COLO829 (cell line): Measurements from ENCODE around the gene TMEM272.

Experiments used
- DNase-seq: peaks from one replicate; pipeline ENCODE4 v3.0.0; 2012; ENCODE audit warnings: low spot score

The TMEM272 gene

GRCh38 chr13:51844862-51845573 is at the start of gene TMEM272:
Gene TMEM272, minus strand, starts transcription at chr13:51845177. Its CDS starts 6,647 bp downstream, at chr13:51838530.
- DNase-seq, result peak; percentile 86

- no peak for DNase-seq
These were observed 49.3 kb upstream of the TMEM272 start for GRCh38 chr13:51894239-51894638.

- no peak for DNase-seq
These were observed 47.7 kb upstream of the TMEM272 start for GRCh38 chr13:51892657-51893056.

- DNase-seq, result no peak
These were observed 42.5 kb upstream of the TMEM272 start for GRCh38 chr13:51887468-51887867.

GRCh38 chr13:51885651-51886050 is 40.7 kb upstream of the TMEM272 start:
- no peak for DNase-seq

GRCh38 chr13:51883226-51883600 is 38.2 kb upstream of the TMEM272 start:
- no peak for DNase-seq

GRCh38 chr13:51882570-51883225 is 37.7 kb upstream of the TMEM272 start:
- no peak for DNase-seq

- no peak for DNase-seq
These were observed 36.3 kb upstream of the TMEM272 start for GRCh38 chr13:51881296-51881695.

GRCh38 chr13:51879133-51879532 is 34.2 kb upstream of the TMEM272 start:
- no peak for DNase-seq

GRCh38 chr13:51874651-51875050 is 29.7 kb upstream of the TMEM272 start:
- no peak for DNase-seq

- DNase-seq, result no peak
These were observed 28.9 kb upstream of the TMEM272 start for GRCh38 chr13:51873837-51874236.

GRCh38 chr13:51873117-51873798 is 28.3 kb upstream of the TMEM272 start:
- DNase-seq, result no peak

GRCh38 chr13:51870616-51871015 is 25.6 kb upstream of the TMEM272 start:
- DNase-seq, result no peak

- DNase-seq, result no peak
These were observed 24.9 kb upstream of the TMEM272 start for GRCh38 chr13:51869916-51870315.

- DNase-seq, result no peak
These were observed 22.1 kb upstream of the TMEM272 start for GRCh38 chr13:51867062-51867461.

GRCh38 chr13:51865838-51866237 is 20.9 kb upstream of the TMEM272 start:
- no peak for DNase-seq

GRCh38 chr13:51862957-51863356 is 18.0 kb upstream of the TMEM272 start:
- no peak for DNase-seq

GRCh38 chr13:51861723-51862300 is 16.8 kb upstream of the TMEM272 start, which contains the start of gene CCDC70:
Gene CCDC70, plus strand, starts transcription at chr13:51861969. Its CDS starts 3,443 bp downstream, at chr13:51865412.
- peak; percentile 22 for DNase-seq

- DNase-seq, result peak; percentile 58
These were observed 13.7 kb upstream of the TMEM272 start for GRCh38 chr13:51858433-51859247.

GRCh38 chr13:51856998-51857397 is 12.0 kb upstream of the TMEM272 start:
- no peak for DNase-seq

GRCh38 chr13:51856027-51856736 is 11.2 kb upstream of the TMEM272 start:
- DNase-seq, result no peak
